ENCODE results near the gene ATP6V0A4. TPM values are rescaled to one million over a fixed set of nuclear protein-coding genes. Genes with fewer than 3 reads are reported as not detected.
"Not testable (repeated sequence)": the region's sequence is repeated elsewhere in the genome, so short reads cannot be mapped to it uniquely, and the experiment has no call there.

The ATP6V0A4 gene
- total RNA-seq, 1 donor from 2014 or later: not detected

GRCh38 chr7:138825049-138825721 is 27.2 kb upstream of the ATP6V0A4 start:
- peaks cover 9% of the 10 kb centered on the region for H3K4me1 Mint-ChIP-seq (ENCODE audit: low read depth)
- no peak for DNase-seq (ENCODE audit: low spot score)
- peaks cover 5% of the 10 kb centered on the region for H3K27me3 Mint-ChIP-seq (ENCODE audit: insufficient read depth)
- H3K36me3 Mint-ChIP-seq (ENCODE audit: low read depth): no peaks in the 10 kb centered on the region
- H3K4me3 Mint-ChIP-seq: no peak overlapping the region
- intact Hi-C loops (cut with micrococcal nuclease): no loop called here
- no peak overlapping the region for H3K27ac Mint-ChIP-seq
- no peaks in the 10 kb centered on the region for H3K9me3 Mint-ChIP-seq

GRCh38 chr7:138822867-138823535 is 25.0 kb upstream of the ATP6V0A4 start:
- H3K36me3 Mint-ChIP-seq (ENCODE audit: low read depth): no peaks in the 10 kb centered on the region
- peaks cover 9% of the 10 kb centered on the region for H3K4me1 Mint-ChIP-seq (ENCODE audit: low read depth)
- H3K9me3 Mint-ChIP-seq: no peaks in the 10 kb centered on the region
- intact Hi-C loops (cut with micrococcal nuclease): no loop called here
- DNase-seq (ENCODE audit: low spot score): no peak
- H3K4me3 Mint-ChIP-seq: no peak overlapping the region
- no peak overlapping the region for H3K27ac Mint-ChIP-seq
- H3K27me3 Mint-ChIP-seq (ENCODE audit: insufficient read depth): peaks cover 3% of the 10 kb centered on the region

- intact Hi-C loops (cut with micrococcal nuclease): no loop called here
- Mint-ChIP-seq H3K27ac (no peak overlapping the region), H3K4me1 (ENCODE audit: low read depth) (peaks cover 11% of the 10 kb centered on the region), H3K27me3 (ENCODE audit: insufficient read depth) (no peaks in the 10 kb centered on the region), H3K9me3 (peaks cover under 1% of the 10 kb centered on the region), H3K36me3 (ENCODE audit: low read depth) (peaks cover under 1% of the 10 kb centered on the region), H3K4me3 (no peak overlapping the region)
- DNase-seq (ENCODE audit: low spot score): no peak
Measured at GRCh38 chr7:138821912-138822311, 23.9 kb upstream of the ATP6V0A4 start.

GRCh38 chr7:138819625-138820024 is 21.6 kb upstream of the ATP6V0A4 start:
- H3K9me3 Mint-ChIP-seq: peaks cover 3% of the 10 kb centered on the region
- H3K27me3 Mint-ChIP-seq (ENCODE audit: insufficient read depth): no peaks in the 10 kb centered on the region
- DNase-seq (ENCODE audit: low spot score): no peak
- intact Hi-C loops (cut with micrococcal nuclease): no loop called here
- no peak overlapping the region for H3K4me3 Mint-ChIP-seq
- H3K27ac Mint-ChIP-seq: no peak overlapping the region
- H3K4me1 Mint-ChIP-seq (ENCODE audit: low read depth): peaks cover 22% of the 10 kb centered on the region
- H3K36me3 Mint-ChIP-seq (ENCODE audit: low read depth): peaks cover 4% of the 10 kb centered on the region

- peaks cover 4% of the 10 kb centered on the region for H3K36me3 Mint-ChIP-seq (ENCODE audit: low read depth)
- no peak overlapping the region for H3K4me3 Mint-ChIP-seq
- H3K9me3 Mint-ChIP-seq: peaks cover 3% of the 10 kb centered on the region
- intact Hi-C loops (cut with micrococcal nuclease): no loop called here
- peaks cover 33% of the 10 kb centered on the region for H3K4me1 Mint-ChIP-seq (ENCODE audit: low read depth)
- H3K27me3 Mint-ChIP-seq (ENCODE audit: insufficient read depth): no peaks in the 10 kb centered on the region
- peak overlapping the region; percentile 16 for H3K27ac Mint-ChIP-seq
- DNase-seq (ENCODE audit: low spot score): no peak
Measured at GRCh38 chr7:138816650-138817049, 18.7 kb upstream of the ATP6V0A4 start.

GRCh38 chr7:138814816-138815332 is 16.9 kb upstream of the ATP6V0A4 start:
- Mint-ChIP-seq H3K36me3 (ENCODE audit: low read depth) (peaks cover 4% of the 10 kb centered on the region), H3K27ac (peak overlapping the region; percentile 40), H3K4me3 (peak overlapping the region; percentile 11), H3K4me1 (ENCODE audit: low read depth) (peaks cover 33% of the 10 kb centered on the region), H3K27me3 (ENCODE audit: insufficient read depth) (no peaks in the 10 kb centered on the region), H3K9me3 (peaks cover 3% of the 10 kb centered on the region)
- no peak for DNase-seq (ENCODE audit: low spot score)
- intact Hi-C loops (cut with micrococcal nuclease): loop anchor here (1.0 to 2.0 kb wide), 2 partner anchors 16 to 63 kb away; partner anchors contain the start of gene ATP6V0A4

- H3K9me3 Mint-ChIP-seq: peaks cover 3% of the 10 kb centered on the region
- no peaks in the 10 kb centered on the region for H3K27me3 Mint-ChIP-seq (ENCODE audit: insufficient read depth)
- H3K27ac Mint-ChIP-seq: peak overlapping the region; percentile 48
- intact Hi-C loops (cut with micrococcal nuclease): loop anchor here (1.0 to 2.0 kb wide), 2 partner anchors 15 to 62 kb away; partner anchors contain the start of gene ATP6V0A4
- H3K4me3 Mint-ChIP-seq: peak overlapping the region; percentile 22
- H3K36me3 Mint-ChIP-seq (ENCODE audit: low read depth): peaks cover 4% of the 10 kb centered on the region
- no peak for DNase-seq (ENCODE audit: low spot score)
- H3K4me1 Mint-ChIP-seq (ENCODE audit: low read depth): peaks cover 33% of the 10 kb centered on the region
Measured at GRCh38 chr7:138813945-138814344, 15.9 kb upstream of the ATP6V0A4 start.

GRCh38 chr7:138811327-138811726 is 13.3 kb upstream of the ATP6V0A4 start:
- intact Hi-C loops (cut with micrococcal nuclease); H3K27me3 Mint-ChIP-seq (ENCODE audit: insufficient read depth); H3K4me3 Mint-ChIP-seq; H3K36me3 Mint-ChIP-seq (ENCODE audit: low read depth); H3K27ac Mint-ChIP-seq; H3K9me3 Mint-ChIP-seq; DNase-seq (ENCODE audit: low spot score): not testable (repeated sequence)
- peaks cover 25% of the 10 kb centered on the region for H3K4me1 Mint-ChIP-seq (ENCODE audit: low read depth)

- H3K4me1 Mint-ChIP-seq (ENCODE audit: low read depth): peaks cover 20% of the 10 kb centered on the region
- intact Hi-C loops (cut with micrococcal nuclease): no loop called here
- H3K9me3 Mint-ChIP-seq: peaks cover 4% of the 10 kb centered on the region
- DNase-seq (ENCODE audit: low spot score): no peak
- no peak overlapping the region for H3K4me3 Mint-ChIP-seq
- no peak overlapping the region for H3K27ac Mint-ChIP-seq
- H3K27me3 Mint-ChIP-seq (ENCODE audit: insufficient read depth): no peaks in the 10 kb centered on the region
- H3K36me3 Mint-ChIP-seq (ENCODE audit: low read depth): peaks cover 4% of the 10 kb centered on the region
Measured at GRCh38 chr7:138809346-138809745, 11.3 kb upstream of the ATP6V0A4 start.

- peaks cover 2% of the 10 kb centered on the region for H3K27me3 Mint-ChIP-seq (ENCODE audit: insufficient read depth)
- peaks cover 13% of the 10 kb centered on the region for H3K4me1 Mint-ChIP-seq (ENCODE audit: low read depth)
- no peak overlapping the region for H3K27ac Mint-ChIP-seq
- peaks cover 4% of the 10 kb centered on the region for H3K36me3 Mint-ChIP-seq (ENCODE audit: low read depth)
- no peak for DNase-seq (ENCODE audit: low spot score)
- H3K4me3 Mint-ChIP-seq: no peak overlapping the region
- intact Hi-C loops (cut with micrococcal nuclease): no loop called here
- H3K9me3 Mint-ChIP-seq: peaks cover 4% of the 10 kb centered on the region
Measured at GRCh38 chr7:138804618-138805017, 6.6 kb upstream of the ATP6V0A4 start.

- Mint-ChIP-seq H3K4me1 (ENCODE audit: low read depth) (peaks cover 25% of the 10 kb centered on the region), H3K9me3 (peaks cover 4% of the 10 kb centered on the region), H3K27ac (no peak overlapping the region), H3K36me3 (ENCODE audit: low read depth) (peaks cover 4% of the 10 kb centered on the region), H3K27me3 (ENCODE audit: insufficient read depth) (peaks cover 2% of the 10 kb centered on the region), H3K4me3 (no peak overlapping the region)
- DNase-seq (ENCODE audit: low spot score): no peak
- intact Hi-C loops (cut with micrococcal nuclease): no loop called here
Measured at GRCh38 chr7:138802706-138803105, 4.7 kb upstream of the ATP6V0A4 start.

- Mint-ChIP-seq H3K9me3 (no peaks in the 10 kb centered on the region), H3K4me1 (ENCODE audit: low read depth) (peaks cover 40% of the 10 kb centered on the region), H3K27ac (no peak overlapping the region), H3K27me3 (ENCODE audit: insufficient read depth) (peaks cover 2% of the 10 kb centered on the region), H3K4me3 (no peak overlapping the region), H3K36me3 (ENCODE audit: low read depth) (peaks cover 10% of the 10 kb centered on the region)
- DNase-seq (ENCODE audit: low spot score): no peak
- intact Hi-C loops (cut with micrococcal nuclease): no loop called here
Measured at GRCh38 chr7:138801256-138801655, 3.3 kb upstream of the ATP6V0A4 start.

- intact Hi-C loops (cut with micrococcal nuclease): loop anchor here (2.0 kb wide), 1 partner anchor 15 kb away; no protein-coding TSS in a partner anchor
- H3K36me3 Mint-ChIP-seq (ENCODE audit: low read depth): peaks cover 7% of the 10 kb centered on the region
Measured at GRCh38 chr7:138799336-138800000, 1.5 kb upstream of the ATP6V0A4 start.

More at GRCh38 chr7:138799336-138800000, 1.5 kb upstream of the ATP6V0A4 start:
- Mint-ChIP-seq H3K27me3 (ENCODE audit: insufficient read depth) (peaks cover 2% of the 10 kb centered on the region), H3K4me3 (peak overlapping the region; percentile 58), H3K4me1 (ENCODE audit: low read depth) (peaks cover 30% of the 10 kb centered on the region), H3K9me3 (no peaks in the 10 kb centered on the region), H3K27ac (no peak overlapping the region)
- DNase-seq (ENCODE audit: low spot score): no peak

Measured in activated T-helper 1 cell treated with anti-CD3 and anti-CD28 coated beads, Interleukin-12 subunit alpha, Interleukin-12 subunit beta, Interleukin-2, Interleukin-4 antibody, amounts not matched to agents 30 ng/mL and 10 ng/mL and 1 ng/mL, durations not matched to agents 14 hours and 24 hours and 36 hours (primary cell).